Endothelial cell of hepatic sinusoid (primary cell): Measurements from ENCODE around the gene ARNT2.
"Not testable (repeated sequence)": the region's sequence is repeated elsewhere in the genome, so short reads cannot be mapped to it uniquely, and the experiment has no call there.

Source experiments
- in situ Hi-C: cut with HindIII; loops from 2 replicates; pipeline ENCODE4 v1.10.0; 2017; ENCODE audit warnings: low sequenced_read_pairs

ARNT2 gene

DNA sequence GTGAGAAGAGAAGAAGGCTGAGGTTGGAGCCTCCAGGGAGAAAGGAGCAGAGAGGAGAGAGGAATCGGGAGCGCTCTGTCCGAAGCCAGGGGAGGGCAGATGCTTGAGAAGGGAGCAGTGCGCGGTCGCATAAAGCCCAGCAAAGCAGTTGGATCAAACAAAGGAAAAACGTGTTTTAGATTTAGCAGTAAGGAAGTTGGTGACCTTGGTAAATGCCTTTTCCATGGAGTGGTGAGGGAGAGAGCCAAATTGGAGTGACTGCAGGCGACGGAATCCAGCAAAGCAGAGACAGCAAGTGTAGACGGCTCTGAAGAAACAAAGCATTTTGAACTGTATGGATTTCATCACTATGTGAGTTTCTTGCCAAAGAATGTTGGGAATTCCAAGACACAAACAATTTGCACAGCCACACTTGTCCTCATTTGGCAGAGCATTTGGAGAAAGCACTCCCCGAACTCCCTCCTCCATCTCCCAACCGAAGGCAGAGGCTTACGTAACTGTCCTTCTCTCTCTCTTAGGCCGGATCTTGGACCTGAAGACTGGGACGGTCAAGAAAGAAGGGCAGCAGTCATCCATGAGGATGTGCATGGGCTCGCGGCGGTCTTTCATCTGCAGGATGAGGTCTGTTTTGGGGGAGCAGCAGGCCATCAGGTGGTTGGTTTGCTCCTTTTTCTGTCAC lies 103.6 kb downstream of the ARNT2 start:
- in situ Hi-C loops = no loop called here

DNA sequence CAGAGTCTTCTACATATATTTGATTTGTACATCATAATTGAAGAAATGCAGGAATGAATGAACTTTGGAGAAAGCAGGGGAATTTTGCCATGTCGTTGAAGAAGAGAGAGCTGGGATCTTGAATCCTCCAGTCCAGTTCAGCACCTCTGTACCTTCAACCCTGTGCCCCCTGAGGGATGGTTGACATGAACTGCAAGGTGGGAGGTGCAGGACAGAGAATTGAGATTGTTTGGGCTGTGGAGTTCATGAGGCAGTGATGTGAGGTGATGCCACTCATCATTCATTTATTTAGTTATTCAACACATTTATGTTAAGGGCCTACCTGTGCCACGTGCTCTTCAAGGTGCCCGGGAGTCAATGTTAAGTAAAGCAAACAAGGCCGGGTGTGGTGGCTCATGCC lies 104.6 kb downstream of the ARNT2 start:
- in situ Hi-C loops = no loop called here

DNA sequence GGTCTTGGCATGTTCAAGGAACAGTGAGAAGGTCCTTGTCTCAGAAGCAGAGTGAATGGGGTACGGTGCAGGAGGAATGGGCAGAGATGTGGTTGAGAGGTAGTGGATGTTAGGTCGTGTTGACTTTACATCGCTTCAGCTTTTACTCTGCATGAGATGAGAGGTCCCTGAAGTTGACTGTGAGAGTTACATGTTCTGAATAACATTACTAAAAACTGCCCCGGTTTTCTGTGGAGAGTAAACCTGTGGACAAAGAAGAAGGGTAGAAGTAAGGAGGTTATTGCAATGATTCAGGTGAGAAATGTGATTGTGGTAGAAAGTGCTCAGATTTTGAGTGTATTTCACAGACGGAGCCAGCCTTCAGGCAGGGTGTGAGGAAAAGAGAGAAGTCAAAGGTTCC lies 105.6 kb downstream of the ARNT2 start:
- in situ Hi-C loops = no loop called here

DNA sequence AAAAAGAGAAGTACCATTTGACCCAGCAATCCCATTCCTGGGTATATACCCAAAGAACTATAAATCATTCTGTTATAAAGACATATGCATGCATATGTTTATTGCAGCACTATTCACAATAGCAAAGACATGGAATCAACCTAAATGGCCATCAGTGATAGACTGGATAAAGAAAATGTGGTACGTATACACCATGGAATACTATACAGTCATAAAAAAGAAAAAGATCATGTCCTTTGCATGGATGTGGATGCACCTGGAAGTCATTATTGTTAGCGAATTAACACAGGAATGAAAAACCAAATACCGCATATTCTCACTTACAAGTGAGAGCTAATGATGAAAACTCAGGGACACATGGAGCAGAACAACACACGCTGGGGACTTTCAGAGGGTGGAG lies 106.8 kb downstream of the ARNT2 start:
- in situ Hi-C loops = not testable (repeated sequence)

DNA sequence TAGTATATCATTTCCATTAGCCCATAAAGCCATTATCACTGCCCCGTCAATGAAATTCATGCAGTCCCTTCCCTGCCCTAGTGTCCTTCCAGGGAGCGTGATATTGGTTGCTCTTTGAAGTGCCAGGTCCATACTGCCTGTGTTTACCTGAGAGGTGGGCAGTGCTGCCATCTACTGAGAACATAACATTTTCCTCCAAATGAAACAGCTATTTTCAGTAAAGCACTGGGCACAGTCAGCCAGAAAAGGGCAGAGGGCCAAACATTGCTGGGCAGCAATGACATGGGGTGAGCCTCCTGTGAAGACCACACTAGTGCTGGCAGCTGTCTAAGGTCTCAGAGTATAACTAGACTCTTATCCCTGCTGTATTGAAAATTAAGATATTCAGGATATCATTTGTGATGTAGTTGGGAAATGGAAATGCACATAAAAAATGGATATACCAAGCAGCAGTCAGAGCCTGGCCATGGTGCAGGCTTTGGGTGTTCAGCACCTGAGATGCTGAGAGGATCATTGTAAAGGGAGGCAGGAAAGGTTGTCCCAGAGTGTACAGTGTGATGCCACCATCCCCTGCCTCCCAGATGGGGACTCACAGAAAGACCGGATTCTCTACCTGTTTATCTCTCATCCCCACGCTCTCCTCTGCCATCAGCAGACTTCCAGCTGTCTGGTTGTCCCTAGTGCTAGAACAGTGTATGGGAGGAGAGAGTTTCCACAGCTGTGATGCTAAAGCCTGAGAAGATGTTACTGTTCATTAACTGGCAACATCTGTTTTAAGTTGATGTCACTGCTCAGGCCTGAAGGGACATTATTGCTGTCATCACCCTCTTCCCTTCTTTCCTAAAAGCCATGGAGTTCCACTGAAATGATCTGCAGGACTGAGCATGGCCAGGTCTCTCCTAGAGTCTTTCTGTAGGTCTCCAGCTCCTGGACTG lies 108.8 kb downstream of the ARNT2 start:
- in situ Hi-C loops = no loop called here

DNA sequence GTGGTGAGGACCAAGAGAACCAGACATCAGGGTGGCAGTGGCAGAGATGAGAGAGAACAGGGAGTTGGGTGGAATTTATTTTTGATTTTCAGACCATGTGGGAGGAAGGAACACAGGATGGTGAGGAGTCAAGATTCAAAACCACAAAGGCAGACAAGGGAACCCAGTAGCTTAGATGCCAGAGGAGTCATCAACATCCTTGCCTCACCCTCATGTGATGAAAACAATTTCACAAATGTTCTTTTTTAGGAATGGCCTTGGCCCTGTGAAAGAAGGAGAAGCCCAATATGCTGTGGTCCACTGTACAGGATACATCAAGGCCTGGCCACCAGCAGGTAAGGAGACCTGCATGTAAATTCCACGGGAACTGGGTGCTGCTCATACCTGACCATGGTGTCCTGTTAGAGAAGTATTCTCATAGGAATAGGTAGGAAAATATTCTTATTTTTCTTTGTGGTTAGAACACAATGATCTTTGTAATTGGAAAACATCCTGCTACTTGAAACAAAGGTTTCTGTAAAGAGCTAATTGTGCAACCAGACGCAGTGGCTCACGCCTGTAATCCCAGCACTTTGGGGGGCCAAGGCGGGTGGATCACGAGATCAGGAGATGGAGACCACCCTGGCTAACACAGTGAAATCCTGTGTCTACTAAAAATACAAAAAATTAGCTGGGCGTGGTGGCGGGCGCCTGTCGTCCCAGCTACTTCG lies 110.0 kb downstream of the ARNT2 start:
- in situ Hi-C loops = no loop called here

DNA sequence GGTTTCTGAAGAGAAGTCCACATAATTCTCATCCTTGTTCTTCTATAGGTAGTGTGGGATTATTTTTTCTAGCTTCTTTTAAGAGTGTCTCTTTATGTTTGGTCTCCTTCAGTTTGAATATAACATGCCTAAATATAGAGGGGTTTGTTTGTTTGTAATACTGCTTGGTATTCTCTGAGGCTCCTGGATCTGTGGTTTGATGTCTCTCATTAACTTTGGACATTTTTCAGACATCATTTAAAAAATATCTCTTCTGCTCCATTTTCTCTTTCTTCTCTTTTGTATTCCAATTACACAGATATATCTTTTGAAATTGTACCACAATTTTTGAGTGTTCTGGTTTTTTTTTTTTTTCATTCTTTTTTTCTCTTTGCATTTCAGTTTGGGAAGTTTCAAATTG lies 113.1 kb downstream of the ARNT2 start:
- in situ Hi-C loops = no loop called here

DNA sequence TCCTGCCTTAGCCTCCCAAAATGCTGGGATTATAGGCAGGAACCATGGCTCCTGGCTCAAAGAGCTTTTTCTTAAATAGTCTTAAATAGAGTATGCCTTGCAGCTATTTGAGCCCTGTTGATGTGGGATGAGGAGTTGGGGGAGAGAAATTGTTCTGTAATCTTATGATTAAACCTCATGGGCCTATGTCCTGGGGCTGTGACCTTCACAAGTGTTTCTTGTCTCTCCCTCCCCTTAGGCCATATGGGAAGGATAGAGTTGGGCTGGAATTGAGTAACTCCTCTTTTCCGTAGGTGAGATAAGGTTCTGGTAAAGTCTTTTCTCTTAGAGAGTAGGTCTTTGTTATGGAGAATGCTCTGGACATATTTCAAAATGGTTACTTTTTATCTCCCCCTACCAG lies 114.3 kb downstream of the ARNT2 start:
- in situ Hi-C loops = no loop called here

DNA sequence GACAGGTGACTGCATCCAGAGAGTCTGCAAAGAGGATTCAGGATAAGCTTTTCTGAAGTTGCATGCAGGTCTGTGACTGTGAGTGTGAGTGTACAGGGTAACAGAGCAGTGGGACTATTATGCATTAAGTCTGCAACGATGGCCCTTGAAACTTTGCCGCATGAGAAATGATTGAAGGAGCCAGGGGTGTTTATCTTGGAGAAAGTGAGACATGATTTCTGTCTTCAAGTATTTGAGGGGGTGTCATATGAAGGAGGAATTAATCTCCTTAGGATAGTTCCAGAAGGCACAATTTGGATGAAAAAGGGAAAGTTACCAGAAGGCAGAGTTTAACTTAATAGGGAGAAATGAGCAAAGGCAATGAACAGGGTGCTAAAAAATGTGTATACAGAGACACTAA lies 119.6 kb downstream of the ARNT2 start:
- in situ Hi-C loops = no loop called here

DNA sequence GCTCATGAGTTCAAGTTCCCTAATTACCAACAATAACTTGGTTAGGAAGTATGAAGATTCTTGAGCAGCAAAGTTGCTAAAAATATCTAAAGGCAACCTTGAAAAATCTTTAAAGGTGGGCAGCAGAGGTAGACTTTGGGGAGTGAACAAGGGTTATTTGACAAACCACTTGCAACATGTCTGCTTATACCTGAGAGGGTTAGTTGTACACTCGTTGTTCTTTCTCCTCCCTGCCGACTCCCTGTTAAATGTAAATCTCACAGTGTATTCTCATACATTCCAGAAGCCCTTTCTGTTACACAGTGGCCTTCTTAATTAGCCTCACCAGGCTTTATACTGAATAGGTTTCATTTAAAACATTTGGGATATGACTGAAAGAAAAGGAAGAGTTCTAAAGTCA lies 121.7 kb downstream of the ARNT2 start:
- in situ Hi-C loops = no loop called here

DNA sequence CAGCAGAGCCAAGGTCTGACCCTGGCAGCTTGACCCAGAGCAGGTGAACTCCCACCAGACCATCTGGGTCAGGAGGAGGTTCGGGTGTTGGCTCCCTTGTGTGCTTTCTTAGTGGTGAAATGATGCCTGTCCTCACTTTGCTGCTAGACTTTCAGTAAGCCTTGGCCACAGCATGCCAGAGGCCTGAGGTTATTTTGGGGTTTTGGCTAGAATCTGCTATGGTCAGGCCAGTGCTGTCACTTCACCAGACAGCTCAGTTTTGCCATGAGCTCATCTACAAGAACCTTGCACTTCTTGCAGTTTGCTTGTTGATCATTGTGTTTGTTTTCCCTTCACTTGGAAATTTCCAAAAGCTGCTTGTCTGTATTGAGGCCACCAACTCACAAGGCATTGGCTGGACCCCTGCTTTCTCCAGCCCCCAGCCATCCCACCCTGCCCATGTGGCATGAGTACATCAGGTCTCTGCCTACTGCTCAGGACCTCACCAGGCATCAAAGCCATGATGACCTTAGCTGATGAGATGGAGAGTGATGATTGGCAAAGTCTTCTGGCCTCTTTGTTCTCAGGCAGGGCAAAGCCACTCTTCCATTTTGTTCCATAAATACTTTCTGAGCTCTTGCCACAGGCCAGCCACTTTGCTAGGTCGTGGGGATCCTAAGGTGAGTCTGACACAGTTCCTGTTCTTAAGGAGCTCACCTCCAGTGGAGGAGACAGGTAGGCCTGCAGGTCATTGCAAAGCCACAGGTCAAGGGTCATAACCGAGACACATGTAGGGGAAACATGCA lies 122.6 kb downstream of the ARNT2 start:
- in situ Hi-C loops = no loop called here

DNA sequence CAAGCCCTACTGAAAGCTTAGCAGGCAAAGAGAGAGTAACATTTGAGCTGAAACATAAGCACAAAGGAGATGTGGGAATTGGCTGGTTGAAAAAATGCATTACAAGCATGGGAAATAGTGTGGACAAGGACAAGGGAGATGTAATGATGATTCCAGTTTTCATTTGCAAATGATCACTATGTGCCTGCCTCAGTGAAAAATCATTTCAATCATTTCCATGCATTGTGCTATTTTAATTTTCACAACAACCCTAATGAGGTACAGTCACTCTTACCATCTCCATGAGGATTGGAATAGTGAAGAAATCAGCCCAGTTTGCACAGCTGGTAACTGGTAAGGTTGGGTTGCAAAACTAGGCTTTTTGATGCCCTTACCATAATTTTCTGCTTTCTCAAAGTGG lies 123.2 kb downstream of the ARNT2 start:
- in situ Hi-C loops = no loop called here

DNA sequence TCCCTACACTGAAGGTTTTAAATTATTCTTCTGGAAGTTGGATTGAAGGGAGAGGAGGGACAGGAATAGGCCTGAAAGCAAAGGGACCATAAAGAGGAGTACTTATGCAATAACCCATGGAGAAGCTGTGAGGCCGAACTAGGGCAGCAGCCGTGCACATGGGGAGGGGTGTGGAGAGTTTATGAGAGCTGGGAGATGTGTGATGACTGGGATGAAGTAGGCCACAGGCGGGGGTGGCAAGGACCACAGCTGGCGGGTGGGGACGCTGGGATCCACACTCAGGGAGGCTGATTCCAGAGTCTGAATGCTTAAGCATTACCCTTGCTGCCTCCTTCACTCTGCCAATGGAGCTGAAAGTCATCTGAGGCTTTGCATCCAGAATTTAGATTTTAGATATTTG lies 123.8 kb downstream of the ARNT2 start:
- in situ Hi-C loops = no loop called here

DNA sequence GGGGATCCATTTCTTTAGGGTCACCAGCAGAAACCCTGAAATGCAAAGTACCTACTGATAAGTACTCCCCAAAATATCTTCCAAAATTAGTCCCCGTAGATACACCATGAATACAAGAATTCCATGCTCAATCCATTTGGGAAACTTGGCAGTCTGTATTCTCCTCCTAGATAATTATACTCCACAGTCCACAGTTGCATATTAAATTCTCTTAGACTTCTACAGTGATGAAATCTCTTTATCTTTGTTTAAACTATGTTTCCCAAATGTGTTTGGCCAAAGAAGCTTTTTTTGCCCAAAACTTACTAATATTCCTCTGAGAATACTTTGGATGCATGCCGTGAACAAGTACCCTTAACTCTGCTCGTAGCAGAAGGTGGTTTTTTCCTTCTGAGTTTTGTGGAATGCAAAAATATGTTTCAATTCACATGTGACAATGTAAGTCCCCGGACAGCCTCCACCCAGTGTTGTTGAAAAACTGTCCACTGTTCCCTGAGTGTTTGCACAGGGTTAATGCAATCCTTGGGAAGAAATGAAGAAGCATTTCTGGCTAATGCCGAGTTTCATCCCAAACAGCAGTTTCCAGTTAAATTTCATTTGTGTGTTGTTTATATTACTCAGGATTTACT lies 126.7 kb downstream of the ARNT2 start:
- in situ Hi-C loops = no loop called here

DNA sequence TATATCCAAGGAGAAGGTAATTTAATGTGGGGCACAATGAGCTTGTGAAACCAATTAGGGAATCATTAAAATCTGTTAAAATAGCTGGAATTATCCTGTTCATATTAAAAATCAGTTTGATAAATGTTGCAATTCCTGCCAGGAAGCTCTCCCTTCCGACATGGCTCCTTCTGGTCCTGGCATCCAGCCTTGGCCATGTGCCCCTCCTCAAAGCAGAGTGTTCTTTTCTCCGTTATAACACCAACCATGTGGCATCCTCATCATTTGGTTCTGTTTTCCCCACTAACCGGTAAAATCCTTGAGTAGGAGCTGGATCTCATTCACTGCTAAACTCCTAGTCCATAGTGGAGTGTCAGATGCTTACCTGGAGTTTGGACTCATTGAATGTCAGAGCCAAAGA lies 127.2 kb downstream of the ARNT2 start:
- in situ Hi-C loops = no loop called here

DNA sequence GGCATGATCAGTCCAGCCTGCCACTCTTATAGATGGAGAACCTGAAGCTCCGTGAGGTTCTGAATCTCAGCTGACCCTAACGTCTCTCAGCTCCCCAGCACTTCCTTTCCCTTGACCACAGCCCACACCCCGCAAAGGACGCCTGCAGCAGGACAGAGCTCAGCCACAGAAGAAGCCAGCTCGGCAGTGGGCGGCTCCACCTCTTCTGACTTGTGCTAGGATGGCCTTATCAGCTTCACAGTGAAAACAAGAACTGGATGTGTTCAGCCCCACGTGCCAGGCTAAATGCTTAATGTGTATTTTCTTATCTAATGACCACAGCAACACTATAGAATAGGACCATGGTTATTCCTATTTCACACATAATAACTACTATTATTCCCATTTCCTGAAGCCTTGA lies 127.6 kb downstream of the ARNT2 start:
- in situ Hi-C loops = no loop called here

DNA sequence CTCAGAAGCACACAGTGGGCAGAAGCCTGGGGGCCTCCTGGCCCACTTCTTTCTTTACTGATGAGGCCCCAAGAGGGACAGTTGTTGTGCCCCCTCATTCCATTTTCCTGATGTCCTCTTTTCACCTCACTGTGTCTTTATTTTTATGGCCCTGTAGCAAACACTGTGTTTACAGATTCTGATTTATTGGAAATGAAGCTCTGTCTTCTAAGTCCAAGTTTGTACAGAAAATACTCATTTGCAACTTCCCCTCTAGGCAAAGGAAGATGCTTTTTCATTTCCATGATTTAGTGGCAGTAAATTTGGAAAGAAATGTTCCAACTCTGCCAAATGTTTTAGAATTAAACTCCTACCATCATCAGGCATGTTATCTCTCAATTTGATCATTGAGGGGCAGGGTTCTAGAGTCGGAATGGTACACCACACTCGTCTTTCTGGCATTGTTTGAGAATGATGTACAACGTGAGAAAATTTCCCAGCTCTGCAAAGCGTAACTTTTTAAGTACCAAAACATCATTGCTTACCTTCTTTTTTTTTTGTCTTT lies 129.7 kb downstream of the ARNT2 start:
- in situ Hi-C loops = no loop called here

DNA sequence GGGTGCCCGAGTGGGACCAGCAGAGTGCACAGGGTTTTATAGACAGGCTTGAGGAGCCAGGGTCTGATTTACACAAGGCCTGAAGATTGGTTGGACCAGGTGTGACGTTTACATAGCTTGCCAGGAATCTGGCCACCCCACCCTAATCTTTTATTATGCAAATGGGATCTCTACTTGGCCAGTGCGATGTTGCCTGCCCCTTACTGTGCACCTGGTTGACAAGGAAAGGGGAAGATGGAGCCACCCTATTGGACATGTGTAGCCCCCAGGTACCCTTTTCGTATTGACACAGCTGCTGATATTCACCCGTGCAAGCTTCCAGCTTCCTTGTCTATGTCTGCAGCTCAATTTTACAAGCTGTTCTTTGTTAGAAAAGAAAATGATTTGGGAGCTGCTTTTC lies 132.0 kb downstream of the ARNT2 start:
- in situ Hi-C loops = loop anchor here (5.0 kb wide), 1 partner anchor 54 kb away; no protein-coding TSS in a partner anchor

DNA sequence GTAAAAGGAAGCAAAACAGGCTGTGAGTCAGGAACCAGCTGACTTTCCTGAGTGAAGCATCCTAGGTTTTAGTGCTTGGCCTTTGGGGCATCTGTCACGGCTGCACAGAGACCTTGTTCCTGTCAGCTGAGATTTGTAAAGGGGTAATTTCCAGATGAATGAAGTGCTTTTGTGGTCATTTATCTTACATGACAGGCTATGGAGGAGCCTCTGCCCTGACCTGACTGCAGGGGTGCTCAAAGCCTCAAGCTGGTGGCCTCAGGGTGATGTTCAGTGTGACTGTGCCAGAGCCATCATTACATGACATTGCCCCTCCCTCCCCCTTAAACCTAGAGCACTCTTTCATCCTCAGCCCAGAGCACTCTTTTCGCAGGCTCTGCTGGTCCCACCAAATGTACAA lies 132.5 kb downstream of the ARNT2 start:
- in situ Hi-C loops = loop anchor here (5.0 kb wide), 1 partner anchor 54 kb away; no protein-coding TSS in a partner anchor

DNA sequence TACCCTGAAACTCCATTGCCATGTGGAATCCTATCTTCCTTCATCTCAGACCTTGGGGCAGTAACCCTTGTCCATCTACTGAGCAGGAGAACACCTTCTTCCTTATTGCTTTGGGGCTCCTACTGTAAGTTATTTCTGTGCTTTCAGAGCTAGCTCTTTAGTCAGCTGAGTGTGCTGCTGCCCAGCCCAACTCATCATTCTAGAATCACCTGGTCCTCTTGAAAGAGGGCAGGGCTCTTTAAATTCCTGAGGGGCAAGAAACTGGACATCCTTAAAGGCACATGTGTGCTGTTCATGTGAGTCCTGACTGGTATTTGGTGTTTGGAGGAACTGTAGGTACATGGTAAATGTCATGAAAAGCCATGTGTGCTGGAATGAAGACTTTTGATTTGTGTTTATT lies 140.9 kb downstream of the ARNT2 start:
- in situ Hi-C loops = no loop called here
